ENCODE results near the gene DCTN3.
"Not testable (repeated sequence)": the region's sequence is repeated elsewhere in the genome, so short reads cannot be mapped to it uniquely, and the experiment has no call there.

DCTN3 gene

GRCh38 chr9:34648673-34649072 is 28.4 kb upstream of the DCTN3 start:
- in situ Hi-C loops (cut with MboI; ENCODE audit: low pct_unique_long_range_greater_than_20kb, low sequenced_read_pairs), result no loop called here
- no peak for DNase-seq

GRCh38 chr9:34647651-34648050 is 27.4 kb upstream of the DCTN3 start:
- in situ Hi-C loops (cut with MboI; ENCODE audit: low pct_unique_long_range_greater_than_20kb, low sequenced_read_pairs), result no loop called here
- DNase-seq, result no peak

GRCh38 chr9:34647084-34647403 is 26.7 kb upstream of the DCTN3 start:
- in situ Hi-C loops (cut with MboI; ENCODE audit: low pct_unique_long_range_greater_than_20kb, low sequenced_read_pairs), result no loop called here

GRCh38 chr9:34646211-34647083 is 26.2 kb upstream of the DCTN3 start, which contains the start of gene GALT:
TSS of gene GALT (plus strand) at chr9:34646675. CDS start at chr9:34646705, 30 bp downstream.
- in situ Hi-C loops (cut with MboI; ENCODE audit: low pct_unique_long_range_greater_than_20kb, low sequenced_read_pairs), result no loop called here
- DNase-seq, result peak; percentile 96

More at GRCh38 chr9:34647084-34647403, 26.7 kb upstream of the DCTN3 start:
- no peak for DNase-seq

- in situ Hi-C loops (cut with MboI; ENCODE audit: low pct_unique_long_range_greater_than_20kb, low sequenced_read_pairs), result no loop called here
- no peak for DNase-seq
Observed at GRCh38 chr9:34644766-34645314, 24.5 kb upstream of the DCTN3 start.

- in situ Hi-C loops (cut with MboI; ENCODE audit: low pct_unique_long_range_greater_than_20kb, low sequenced_read_pairs), result no loop called here
- no peak for DNase-seq
Observed at GRCh38 chr9:34642679-34643078, 22.4 kb upstream of the DCTN3 start.

GRCh38 chr9:34639322-34639721 is 19.0 kb upstream of the DCTN3 start:
- in situ Hi-C loops (cut with MboI; ENCODE audit: low pct_unique_long_range_greater_than_20kb, low sequenced_read_pairs); DNase-seq: not testable (repeated sequence)

- in situ Hi-C loops (cut with MboI; ENCODE audit: low pct_unique_long_range_greater_than_20kb, low sequenced_read_pairs), result no loop called here
- DNase-seq, result no peak
Observed at GRCh38 chr9:34638138-34638445, 17.8 kb upstream of the DCTN3 start.

- in situ Hi-C loops (cut with MboI; ENCODE audit: low pct_unique_long_range_greater_than_20kb, low sequenced_read_pairs), result no loop called here
- DNase-seq, result peak; percentile 94
Observed at GRCh38 chr9:34637356-34638137, 17.3 kb upstream of the DCTN3 start, which contains the start of gene SIGMAR1. TSS of gene SIGMAR1 (minus strand) at chr9:34637787. CDS start at chr9:34637697, 90 bp downstream.

GRCh38 chr9:34636791-34637355 is 16.6 kb upstream of the DCTN3 start:
- DNase-seq, result no peak
- in situ Hi-C loops (cut with MboI; ENCODE audit: low pct_unique_long_range_greater_than_20kb, low sequenced_read_pairs), result no loop called here

- DNase-seq, result no peak
Observed at GRCh38 chr9:34635556-34635955, 15.3 kb upstream of the DCTN3 start.

GRCh38 chr9:34634551-34635248 is 14.4 kb upstream of the DCTN3 start:
- in situ Hi-C loops (cut with MboI; ENCODE audit: low pct_unique_long_range_greater_than_20kb, low sequenced_read_pairs), result no loop called here
- DNase-seq, result no peak

More at GRCh38 chr9:34635556-34635955, 15.3 kb upstream of the DCTN3 start:
- in situ Hi-C loops (cut with MboI; ENCODE audit: low pct_unique_long_range_greater_than_20kb, low sequenced_read_pairs), result no loop called here

- DNase-seq, result peak; percentile 82
- in situ Hi-C loops (cut with MboI; ENCODE audit: low pct_unique_long_range_greater_than_20kb, low sequenced_read_pairs), result no loop called here
Observed at GRCh38 chr9:34633851-34634550, 13.7 kb upstream of the DCTN3 start.

- no peak for DNase-seq
- in situ Hi-C loops (cut with MboI; ENCODE audit: low pct_unique_long_range_greater_than_20kb, low sequenced_read_pairs), result no loop called here
Observed at GRCh38 chr9:34633166-34633565, 12.9 kb upstream of the DCTN3 start.

GRCh38 chr9:34630402-34631154 is 10.3 kb upstream of the DCTN3 start:
- in situ Hi-C loops (cut with MboI; ENCODE audit: low pct_unique_long_range_greater_than_20kb, low sequenced_read_pairs), result no loop called here
- no peak for DNase-seq

- DNase-seq, result no peak
- in situ Hi-C loops (cut with MboI; ENCODE audit: low pct_unique_long_range_greater_than_20kb, low sequenced_read_pairs), result no loop called here
Observed at GRCh38 chr9:34629491-34629808, 9.2 kb upstream of the DCTN3 start.

GRCh38 chr9:34628656-34629490 is 8.6 kb upstream of the DCTN3 start, which contains the start of gene ARID3C:
TSS of gene ARID3C (minus strand) at chr9:34629066. CDS start at chr9:34628014, 1,052 bp downstream.
- in situ Hi-C loops (cut with MboI; ENCODE audit: low pct_unique_long_range_greater_than_20kb, low sequenced_read_pairs), result no loop called here
- DNase-seq, result no peak

Measured in KBM-7 (cell line).